Liver (tissue), 9 donors: ENCODE data around the gene TRDN. TPM values are rescaled to one million over a fixed set of nuclear protein-coding genes. Genes with fewer than 3 reads are reported as not detected.

ENCODE experiments used
- DNase-seq: peaks from one replicate; pipeline ENCODE4 v3.0.0-alpha.2; 2017; ENCODE audit warnings: low spot score
- H3K27ac ChIP-seq, 2 donors: one replicate each; pipeline ENCODE4 v1.7.0; 2013; ENCODE audit warnings: inconsistent platforms in 2 of 2, low read length in 2 of 2, control low read depth in 1 of 2, low read depth in 1 of 2, mild to moderate bottlenecking in 1 of 2
- H3K27me3 ChIP-seq, 4 donors: one replicate each; pipeline versions ENCODE4 v1.6.1 to v1.7.0; 2013; ENCODE audit warnings: low read length in 3 of 4, inconsistent platforms in 1 of 4, mild to moderate bottlenecking in 1 of 4, moderate library complexity in 1 of 4; ENCODE audit not compliant: control insufficient read depth in 4 of 4, insufficient read depth in 4 of 4
- H3K36me3 ChIP-seq, 4 donors: one replicate each; pipeline versions ENCODE4 v1.6.1 to v1.7.0; 2013; ENCODE audit warnings: low read length in 3 of 4, mild to moderate bottlenecking in 3 of 4, low read depth in 1 of 4, moderate library complexity in 1 of 4; ENCODE audit not compliant: control insufficient read depth in 4 of 4, insufficient read depth in 3 of 4
- H3K4me1 ChIP-seq, 4 donors: one replicate each; pipeline versions ENCODE4 v1.6.1 to v1.7.0; 2013; ENCODE audit warnings: low read length in 3 of 4, mild to moderate bottlenecking in 3 of 4, moderate library complexity in 1 of 4; ENCODE audit not compliant: control insufficient read depth in 4 of 4, insufficient read depth in 4 of 4
- H3K4me3 ChIP-seq, 3 donors: one replicate each; pipeline versions ENCODE4 v1.6.1 to v1.7.0; 2013; ENCODE audit warnings: low read length in 3 of 3, control low read depth in 1 of 3, low read depth in 1 of 3, mild to moderate bottlenecking in 1 of 3
- H3K9ac ChIP-seq, 2 donors: one replicate each; pipeline ENCODE4 v1.7.0; 2013; ENCODE audit warnings: low read length in 2 of 2, mild to moderate bottlenecking in 2 of 2, moderate library complexity in 2 of 2, control low read depth in 1 of 2, low read depth in 1 of 2
- H3K9me3 ChIP-seq, 4 donors: one replicate each; pipeline versions ENCODE4 v1.6.1 to v1.7.0; 2013; ENCODE audit warnings: low read length in 3 of 4; ENCODE audit not compliant: control insufficient read depth in 4 of 4
- EGR1 ChIP-seq, 2 donors: IDR thresholded peaks; 2 replicates each; pipeline ENCODE4 v1.6.1; 2016 to 2018; ENCODE audit warnings: antibody characterized with exemption in 2 of 2, low read depth in 2 of 2
- FOXA1 ChIP-seq: IDR thresholded peaks from 2 replicates; pipeline ENCODE4 v1.6.1; 2016; ENCODE audit warnings: antibody characterized with exemption
- FOXA2 ChIP-seq: IDR thresholded peaks from 2 replicates; pipeline ENCODE4 v1.6.1; 2016; ENCODE audit warnings: antibody characterized with exemption
- GABPA ChIP-seq, 2 donors: IDR thresholded peaks in 1 of 2; conservative IDR thresholded peaks in 1 of 2; 2 replicates each; pipeline ENCODE4 v1.6.1; 2016; ENCODE audit warnings: antibody characterized with exemption in 2 of 2, mild to moderate bottlenecking in 1 of 2, moderate library complexity in 1 of 2
- HNF4A ChIP-seq, 2 donors: conservative IDR thresholded peaks; 2 replicates each; pipeline ENCODE4 v1.6.1; 2016; ENCODE audit warnings: antibody characterized with exemption in 2 of 2, mild to moderate bottlenecking in 2 of 2
- HNF4G ChIP-seq: IDR thresholded peaks from 2 replicates; pipeline ENCODE4 v1.6.1; 2016; ENCODE audit warnings: antibody characterized with exemption
- JUND ChIP-seq, 2 donors: IDR thresholded peaks; 2 replicates each; pipeline ENCODE4 v1.6.1; 2016; ENCODE audit warnings: antibody characterized with exemption in 2 of 2
- NR2F2 ChIP-seq: IDR thresholded peaks from 2 replicates; pipeline ENCODE4 v1.6.1; 2016; ENCODE audit warnings: antibody characterized with exemption
- RAD21 ChIP-seq, 2 donors: IDR thresholded peaks; 2 replicates each; pipeline ENCODE4 v1.6.1; 2016; ENCODE audit warnings: antibody characterized with exemption in 2 of 2, mild to moderate bottlenecking in 2 of 2
- RXRA ChIP-seq, 2 donors: IDR thresholded peaks; 2 replicates each; pipeline ENCODE4 v1.6.1; 2017 to 2018; ENCODE audit warnings: antibody characterized with exemption in 2 of 2, mild to moderate bottlenecking in 1 of 2
- SP1 ChIP-seq: IDR thresholded peaks from 2 replicates; pipeline ENCODE4 v1.6.1; 2018; ENCODE audit warnings: antibody characterized with exemption, mild to moderate bottlenecking
- TAF1 ChIP-seq: conservative IDR thresholded peaks from 2 replicates; pipeline ENCODE4 v1.6.1; 2016; ENCODE audit warnings: antibody characterized with exemption, mild to moderate bottlenecking
- YY1 ChIP-seq: IDR thresholded peaks from 2 replicates; pipeline ENCODE4 v1.6.1; 2016; ENCODE audit warnings: antibody characterized with exemption, mild to moderate bottlenecking
- WGBS: extraction: QIAGEN DNeasy Blood & Tissue Kit; methylation state at CpG from one replicate; pipeline ENCODE4 v1.1.7; 2013; 5-methylcytosine and 5-hydroxymethylcytosine counted together
- polyA plus RNA-seq, 2 donors: library from polyadenylated mRNA; stranded (reverse) in 1 of 2; unstranded in 1 of 2; fragments of 200-250 nt in 1 of 2; fragments of >200 nt in 1 of 2; fragmentation: Nextera tagmentation in 1 of 2; extraction: Ambion mirVana in 1 of 2; gene quantifications; one replicate each; pipeline versions ENCODE4 v1.2.1 to v1.2.3, GENCODE V29; 2013 to 2015
- total RNA-seq, 2 donors: library from RNA; depleted of rRNA; stranded (reverse); fragments of >200 nt; gene quantifications; one replicate each; pipeline ENCODE4 v1.2.3, GENCODE V29; 2014
- TF ChIP-seq, protein P1 (sequence below): IDR thresholded peaks from 2 replicates; pipeline ENCODE4 v1.6.1; 2016; ENCODE audit warnings: antibody characterized with exemption, mild to moderate bottlenecking
- TF ChIP-seq, protein P2 (sequence below): IDR thresholded peaks from 2 replicates; pipeline ENCODE4 v1.6.1; 2016; ENCODE audit warnings: antibody characterized with exemption
- TF ChIP-seq, protein P3 (sequence below): IDR thresholded peaks from 2 replicates; pipeline ENCODE4 v1.6.1; 2016; ENCODE audit warnings: antibody characterized with exemption
- TF ChIP-seq, protein P4 (sequence below): IDR thresholded peaks from 2 replicates; pipeline ENCODE4 v1.6.1; 2016; ENCODE audit warnings: antibody characterized with exemption
- TF ChIP-seq, protein P5 (sequence below): fragments of 150-350 bp; IDR thresholded peaks from 2 replicates; pipeline ENCODE4 v1.5.1; 2017; ENCODE audit warnings: improper control_type of control experiment, low read depth, low read length; ENCODE audit not compliant: missing input control
- donor health status: healthy.
- donor health status: healthy.
- donor health status: healthy.
- donor health status: healthy.
- donor health status: healthy.

Gene TRDN
- total and polyA plus RNA-seq, 4 donors = 0.08 to 0.79 TPM; not detected in 2

DNA sequence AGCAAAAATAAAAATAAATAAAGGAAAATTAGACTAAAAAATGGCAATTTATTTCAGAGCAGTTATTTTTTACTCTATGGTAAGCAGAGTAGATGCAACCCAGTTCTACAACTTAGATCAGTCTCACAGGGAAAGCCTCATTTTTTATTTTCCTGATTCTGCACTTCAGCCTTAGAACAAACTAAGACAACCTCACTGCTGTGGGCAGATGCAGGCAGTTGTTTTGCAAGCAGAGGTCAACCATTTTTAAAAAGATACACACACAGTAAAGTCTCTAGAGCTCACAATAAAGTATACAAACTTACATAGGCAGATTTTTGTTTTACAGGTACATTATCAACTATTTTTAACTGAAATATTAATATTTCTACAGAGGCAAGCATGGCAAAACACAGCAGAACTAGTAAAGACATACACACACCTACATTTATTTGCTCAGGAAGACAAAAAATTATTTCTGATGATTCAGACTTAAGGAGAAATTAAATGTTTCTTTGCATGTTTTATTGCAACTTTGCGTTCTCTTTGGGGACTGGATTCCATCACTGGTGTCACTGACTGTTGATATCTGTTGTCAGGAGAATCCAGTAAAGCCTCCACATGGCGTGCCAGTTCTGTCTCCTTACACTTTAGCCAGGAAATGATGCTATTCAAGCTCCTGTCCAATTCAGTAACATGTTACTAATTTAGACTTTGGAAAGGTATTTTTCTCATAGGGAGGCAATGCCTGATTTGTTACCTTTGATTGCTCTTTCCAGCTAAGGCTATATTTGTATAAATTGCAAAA is 102.7 kb downstream of the TRDN start:
- no peak overlapping the region for H3K27ac ChIP-seq
- H3K4me1 ChIP-seq = no peaks in the 10 kb centered on the region
- no peak overlapping the region for H3K4me3 ChIP-seq
- 53% methylated on average over 2 of the region's 2 CpGs for WGBS
- H3K9me3 ChIP-seq = no peaks in the 10 kb centered on the region
- H3K27me3 ChIP-seq = no peaks in the 10 kb centered on the region
- TF ChIP-seq GABPA (IDR thresholded peaks at IDR 0.05 in 1 of 2, conservative IDR thresholded peaks at IDR 0.05 in 1 of 2) = no peak
- no peak for TF ChIP-seq FOXA1
- no peak for TF ChIP-seq NR2F2
- TF ChIP-seq, protein P1, sequence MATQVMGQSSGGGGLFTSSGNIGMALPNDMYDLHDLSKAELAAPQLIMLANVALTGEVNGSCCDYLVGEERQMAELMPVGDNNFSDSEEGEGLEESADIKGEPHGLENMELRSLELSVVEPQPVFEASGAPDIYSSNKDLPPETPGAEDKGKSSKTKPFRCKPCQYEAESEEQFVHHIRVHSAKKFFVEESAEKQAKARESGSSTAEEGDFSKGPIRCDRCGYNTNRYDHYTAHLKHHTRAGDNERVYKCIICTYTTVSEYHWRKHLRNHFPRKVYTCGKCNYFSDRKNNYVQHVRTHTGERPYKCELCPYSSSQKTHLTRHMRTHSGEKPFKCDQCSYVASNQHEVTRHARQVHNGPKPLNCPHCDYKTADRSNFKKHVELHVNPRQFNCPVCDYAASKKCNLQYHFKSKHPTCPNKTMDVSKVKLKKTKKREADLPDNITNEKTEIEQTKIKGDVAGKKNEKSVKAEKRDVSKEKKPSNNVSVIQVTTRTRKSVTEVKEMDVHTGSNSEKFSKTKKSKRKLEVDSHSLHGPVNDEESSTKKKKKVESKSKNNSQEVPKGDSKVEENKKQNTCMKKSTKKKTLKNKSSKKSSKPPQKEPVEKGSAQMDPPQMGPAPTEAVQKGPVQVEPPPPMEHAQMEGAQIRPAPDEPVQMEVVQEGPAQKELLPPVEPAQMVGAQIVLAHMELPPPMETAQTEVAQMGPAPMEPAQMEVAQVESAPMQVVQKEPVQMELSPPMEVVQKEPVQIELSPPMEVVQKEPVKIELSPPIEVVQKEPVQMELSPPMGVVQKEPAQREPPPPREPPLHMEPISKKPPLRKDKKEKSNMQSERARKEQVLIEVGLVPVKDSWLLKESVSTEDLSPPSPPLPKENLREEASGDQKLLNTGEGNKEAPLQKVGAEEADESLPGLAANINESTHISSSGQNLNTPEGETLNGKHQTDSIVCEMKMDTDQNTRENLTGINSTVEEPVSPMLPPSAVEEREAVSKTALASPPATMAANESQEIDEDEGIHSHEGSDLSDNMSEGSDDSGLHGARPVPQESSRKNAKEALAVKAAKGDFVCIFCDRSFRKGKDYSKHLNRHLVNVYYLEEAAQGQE = no peak
- TF ChIP-seq, protein P2, sequence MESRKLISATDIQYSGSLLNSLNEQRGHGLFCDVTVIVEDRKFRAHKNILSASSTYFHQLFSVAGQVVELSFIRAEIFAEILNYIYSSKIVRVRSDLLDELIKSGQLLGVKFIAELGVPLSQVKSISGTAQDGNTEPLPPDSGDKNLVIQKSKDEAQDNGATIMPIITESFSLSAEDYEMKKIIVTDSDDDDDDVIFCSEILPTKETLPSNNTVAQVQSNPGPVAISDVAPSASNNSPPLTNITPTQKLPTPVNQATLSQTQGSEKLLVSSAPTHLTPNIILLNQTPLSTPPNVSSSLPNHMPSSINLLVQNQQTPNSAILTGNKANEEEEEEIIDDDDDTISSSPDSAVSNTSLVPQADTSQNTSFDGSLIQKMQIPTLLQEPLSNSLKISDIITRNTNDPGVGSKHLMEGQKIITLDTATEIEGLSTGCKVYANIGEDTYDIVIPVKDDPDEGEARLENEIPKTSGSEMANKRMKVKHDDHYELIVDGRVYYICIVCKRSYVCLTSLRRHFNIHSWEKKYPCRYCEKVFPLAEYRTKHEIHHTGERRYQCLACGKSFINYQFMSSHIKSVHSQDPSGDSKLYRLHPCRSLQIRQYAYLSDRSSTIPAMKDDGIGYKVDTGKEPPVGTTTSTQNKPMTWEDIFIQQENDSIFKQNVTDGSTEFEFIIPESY = no peak
- no peak for TF ChIP-seq RXRA (IDR thresholded peaks at IDR 0.05)
- TF ChIP-seq YY1 = no peak
- no peak for TF ChIP-seq TAF1
- no peak for TF ChIP-seq EGR1 (IDR thresholded peaks at IDR 0.05; ENCODE audit: low read depth in 2 of 2)
- no peak for TF ChIP-seq SP1
- no peak for TF ChIP-seq JUND (IDR thresholded peaks at IDR 0.05)
- TF ChIP-seq, protein P3, sequence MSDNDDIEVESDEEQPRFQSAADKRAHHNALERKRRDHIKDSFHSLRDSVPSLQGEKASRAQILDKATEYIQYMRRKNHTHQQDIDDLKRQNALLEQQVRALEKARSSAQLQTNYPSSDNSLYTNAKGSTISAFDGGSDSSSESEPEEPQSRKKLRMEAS = no peak
- no peak for TF ChIP-seq HNF4G
- TF ChIP-seq, protein P4, sequence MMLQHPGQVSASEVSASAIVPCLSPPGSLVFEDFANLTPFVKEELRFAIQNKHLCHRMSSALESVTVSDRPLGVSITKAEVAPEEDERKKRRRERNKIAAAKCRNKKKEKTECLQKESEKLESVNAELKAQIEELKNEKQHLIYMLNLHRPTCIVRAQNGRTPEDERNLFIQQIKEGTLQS = no peak
- TF ChIP-seq HNF4A (conservative IDR thresholded peaks at IDR 0.05) = no peak
- TF ChIP-seq, protein P5, sequence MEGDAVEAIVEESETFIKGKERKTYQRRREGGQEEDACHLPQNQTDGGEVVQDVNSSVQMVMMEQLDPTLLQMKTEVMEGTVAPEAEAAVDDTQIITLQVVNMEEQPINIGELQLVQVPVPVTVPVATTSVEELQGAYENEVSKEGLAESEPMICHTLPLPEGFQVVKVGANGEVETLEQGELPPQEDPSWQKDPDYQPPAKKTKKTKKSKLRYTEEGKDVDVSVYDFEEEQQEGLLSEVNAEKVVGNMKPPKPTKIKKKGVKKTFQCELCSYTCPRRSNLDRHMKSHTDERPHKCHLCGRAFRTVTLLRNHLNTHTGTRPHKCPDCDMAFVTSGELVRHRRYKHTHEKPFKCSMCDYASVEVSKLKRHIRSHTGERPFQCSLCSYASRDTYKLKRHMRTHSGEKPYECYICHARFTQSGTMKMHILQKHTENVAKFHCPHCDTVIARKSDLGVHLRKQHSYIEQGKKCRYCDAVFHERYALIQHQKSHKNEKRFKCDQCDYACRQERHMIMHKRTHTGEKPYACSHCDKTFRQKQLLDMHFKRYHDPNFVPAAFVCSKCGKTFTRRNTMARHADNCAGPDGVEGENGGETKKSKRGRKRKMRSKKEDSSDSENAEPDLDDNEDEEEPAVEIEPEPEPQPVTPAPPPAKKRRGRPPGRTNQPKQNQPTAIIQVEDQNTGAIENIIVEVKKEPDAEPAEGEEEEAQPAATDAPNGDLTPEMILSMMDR = no peak
- TF ChIP-seq FOXA2 = no peak
- TF ChIP-seq RAD21 (IDR thresholded peaks at IDR 0.05) = no peak
- DNase-seq = no peak
- no peaks in the 10 kb centered on the region for H3K36me3 ChIP-seq
- H3K9ac ChIP-seq = no peak overlapping the region
